PC-9 (cell line): ENCODE data around the gene IQSEC1. TPM values are rescaled to one million over a fixed set of nuclear protein-coding genes. Genes with fewer than 3 reads are reported as not detected.

Source experiments
- BruUV-seq: library from RNA; stranded (reverse); fragments of 400-500 nt; replicated peaks from 2 replicates; lab custom pipeline; 2021; lab: Mats Ljungman, UMichigan
- CTCF ChIA-PET: fragments of 300-600 bp; sonication (Branson Sonifier 250); formaldehyde crosslinking; loops from one replicate; lab custom pipeline; 2022; ENCODE audit warnings: antibody characterized with exemption; lab: Charles Lee
- POLR2A ChIA-PET: fragments of 300-600 bp; sonication (Branson Sonifier 250); formaldehyde crosslinking; loops from one replicate; lab custom pipeline; 2022; ENCODE audit warnings: antibody characterized with exemption; ENCODE audit not compliant: unreplicated experiment; lab: Charles Lee
- DNase-seq, 2 experiments: peaks; one replicate each; pipeline versions ENCODE4 v3.0.0 to v3.0.0-alpha.2; 2015 to 2022; ENCODE audit warnings: mixed read lengths in 1 of 2
- H2AFZ ChIP-seq: fragments of 200-600 bp; sonication (generic); 2 replicates; pipeline ENCODE4 v1.8.1; 2017; ENCODE audit warnings: antibody characterized with exemption
- H3F3A ChIP-seq: fragments of 200-600 bp; sonication (generic); 2 replicates; pipeline ENCODE4 v1.8.1; 2017; ENCODE audit warnings: antibody characterized with exemption, mild to moderate bottlenecking, low read depth; ENCODE audit not compliant: insufficient read depth
- H3K27ac ChIP-seq: fragments of 200-600 bp; sonication (generic); 2 replicates; pipeline ENCODE4 v1.6.1; 2016; ENCODE audit warnings: mixed run types
- H3K27me3 ChIP-seq: fragments of 200-600 bp; sonication (generic); 2 replicates; pipeline ENCODE4 v1.6.1; 2016; ENCODE audit warnings: low read depth, mixed run types; ENCODE audit not compliant: insufficient read depth
- H3K36me3 ChIP-seq: fragments of 200-600 bp; sonication (generic); 2 replicates; pipeline ENCODE4 v1.6.1; 2016; ENCODE audit warnings: low read depth, mixed run types
- H3K4me1 ChIP-seq: fragments of 200-600 bp; sonication (generic); replicated peaks from 2 replicates; pipeline ENCODE4 v1.6.1; 2016; ENCODE audit warnings: mixed run types; ENCODE audit not compliant: insufficient read depth
- H3K4me2 ChIP-seq: fragments of 200-600 bp; sonication (generic); 2 replicates; pipeline ENCODE4 v1.6.1; 2017; ENCODE audit warnings: mixed run types
- H3K4me3 ChIP-seq: fragments of 200-600 bp; sonication (generic); 2 replicates; pipeline ENCODE4 v1.6.1; 2016; ENCODE audit warnings: mixed run types
- H3K79me2 ChIP-seq: fragments of 200-600 bp; sonication (generic); 2 replicates; pipeline ENCODE4 v1.6.1; 2017; ENCODE audit warnings: low read depth, mixed run types
- H3K9me2 ChIP-seq: fragments of 200-600 bp; sonication (generic); 2 replicates; pipeline ENCODE4 v1.8.1; 2017; ENCODE audit warnings: mild to moderate bottlenecking; ENCODE audit not compliant: insufficient read depth
- H3K9me3 ChIP-seq: fragments of 200-600 bp; sonication (generic); 2 replicates; pipeline ENCODE4 v1.8.1; 2016; ENCODE audit warnings: low read depth; ENCODE audit not compliant: insufficient read depth
- H4K20me1 ChIP-seq: fragments of 200-600 bp; sonication (generic); 2 replicates; pipeline ENCODE4 v1.8.1; 2017; ENCODE audit not compliant: insufficient read depth
- EZH2 ChIP-seq: fragments of 200-600 bp; sonication (generic); IDR thresholded peaks from 2 replicates; pipeline ENCODE4 v1.8.0; 2017; ENCODE audit warnings: antibody characterized with exemption, low read depth
- intact Hi-C: fragments of 100-400 bp; cut with micrococcal nuclease; formaldehyde crosslinking; loops from one replicate; pipeline ENCODE4 v1.10.0; 2022; ENCODE audit not compliant: unreplicated experiment
- total RNA-seq: library from RNA; stranded (reverse); gene quantifications from 2 replicates; pipeline ENCODE4 v1.2.3, GENCODE V29; 2021
- TF ChIP-seq, protein P1 (sequence below): fragments of 200-600 bp; sonication (generic); conservative IDR thresholded peaks from 2 replicates; pipeline ENCODE4 v1.6.1; 2017; ENCODE audit warnings: mixed run types, antibody characterized with exemption, mild to moderate bottlenecking, moderate library complexity

IQSEC1 gene
- total RNA-seq, 1 experiment from 2014 or later: 30.7 TPM

DNA sequence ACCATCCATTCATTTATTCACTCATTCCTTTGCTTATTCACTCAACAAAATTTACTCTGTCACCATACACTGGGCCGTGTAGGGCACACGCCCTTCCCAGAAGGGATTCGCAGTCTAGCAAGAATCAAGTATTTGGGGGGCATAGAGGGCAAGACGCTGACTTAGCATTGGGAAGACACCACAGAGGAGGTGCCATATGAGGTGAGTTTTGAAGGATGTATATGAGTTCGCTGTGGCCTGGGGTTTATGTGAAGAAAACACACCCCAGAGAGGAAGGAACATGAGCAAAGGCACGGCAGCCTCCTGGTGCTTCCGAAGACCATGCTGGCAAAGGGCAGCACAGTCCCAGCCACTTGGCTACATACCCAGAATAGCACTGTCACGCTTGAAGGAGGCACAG is 23.1 kb upstream of the IQSEC1 start:
- intact Hi-C loops: loop anchor here (10.0 kb wide), 1 partner anchor 222 kb away; no protein-coding TSS in a partner anchor
- Histone ChIP-seq H3K27ac (no peak overlapping the region), H3K4me2 (no peak overlapping the region), H3K36me3 (no peaks in the 10 kb centered on the region), H2AFZ (no peak overlapping the region), H3K79me2 (no peaks in the 10 kb centered on the region), H3K27me3 (no peaks in the 10 kb centered on the region), H3F3A (peaks cover 8% of the 10 kb centered on the region; the same call in 1 of the 2 replicates), H3K4me3 (no peak overlapping the region), H3K4me1 (peaks cover 18% of the 10 kb centered on the region), H3K9me3 (no peaks in the 10 kb centered on the region), H3K9me2 (no peaks in the 10 kb centered on the region), H4K20me1 (no peaks in the 10 kb centered on the region)
- BruUV-seq: no TSS peak
- DNase-seq: no peak
- no peak for TF ChIP-seq EZH2
- TF ChIP-seq, protein P1, sequence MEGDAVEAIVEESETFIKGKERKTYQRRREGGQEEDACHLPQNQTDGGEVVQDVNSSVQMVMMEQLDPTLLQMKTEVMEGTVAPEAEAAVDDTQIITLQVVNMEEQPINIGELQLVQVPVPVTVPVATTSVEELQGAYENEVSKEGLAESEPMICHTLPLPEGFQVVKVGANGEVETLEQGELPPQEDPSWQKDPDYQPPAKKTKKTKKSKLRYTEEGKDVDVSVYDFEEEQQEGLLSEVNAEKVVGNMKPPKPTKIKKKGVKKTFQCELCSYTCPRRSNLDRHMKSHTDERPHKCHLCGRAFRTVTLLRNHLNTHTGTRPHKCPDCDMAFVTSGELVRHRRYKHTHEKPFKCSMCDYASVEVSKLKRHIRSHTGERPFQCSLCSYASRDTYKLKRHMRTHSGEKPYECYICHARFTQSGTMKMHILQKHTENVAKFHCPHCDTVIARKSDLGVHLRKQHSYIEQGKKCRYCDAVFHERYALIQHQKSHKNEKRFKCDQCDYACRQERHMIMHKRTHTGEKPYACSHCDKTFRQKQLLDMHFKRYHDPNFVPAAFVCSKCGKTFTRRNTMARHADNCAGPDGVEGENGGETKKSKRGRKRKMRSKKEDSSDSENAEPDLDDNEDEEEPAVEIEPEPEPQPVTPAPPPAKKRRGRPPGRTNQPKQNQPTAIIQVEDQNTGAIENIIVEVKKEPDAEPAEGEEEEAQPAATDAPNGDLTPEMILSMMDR: no peak
- ChIA-PET CTCF (no interaction called here), POLR2A (no interaction called here)

DNA sequence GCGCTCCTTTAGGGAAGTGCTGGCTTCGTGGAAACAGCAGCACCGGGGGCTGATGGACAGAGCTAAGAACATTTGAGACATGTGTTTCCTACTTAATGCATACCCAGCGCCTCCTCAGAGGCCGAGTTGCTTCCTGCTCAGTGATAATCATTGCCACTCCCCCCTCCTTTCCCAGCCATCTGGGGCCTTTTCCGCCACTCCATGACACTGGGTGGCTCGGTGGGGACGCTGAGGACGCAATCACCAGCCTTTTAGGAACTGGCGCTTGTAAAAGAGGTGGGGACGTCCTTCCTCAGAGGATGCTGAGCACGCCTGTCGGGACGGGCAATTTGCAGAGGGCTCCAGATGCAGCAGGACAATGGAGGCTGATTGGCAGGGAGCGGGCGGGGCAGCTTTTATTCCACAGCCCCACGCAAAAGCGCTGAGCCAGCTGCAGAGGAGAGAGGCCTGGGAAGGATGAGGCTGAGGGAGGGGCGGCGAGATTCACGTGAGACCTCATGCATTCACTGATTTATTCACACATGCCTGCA is 22.2 kb upstream of the IQSEC1 start:
- TF ChIP-seq, protein P1: no peak
- no peak for TF ChIP-seq EZH2
- H3K36me3 ChIP-seq: no peaks in the 10 kb centered on the region
- no peaks in the 10 kb centered on the region for H3K9me2 ChIP-seq
- no peaks in the 10 kb centered on the region for H3K9me3 ChIP-seq
- no TSS peak for BruUV-seq
- no peaks in the 10 kb centered on the region for H4K20me1 ChIP-seq
- H3K27me3 ChIP-seq: no peaks in the 10 kb centered on the region
- ChIA-PET POLR2A (interaction anchor here (0.7 kb wide), 1 partner anchor 210 kb away, joined by 4 read pairs; no protein-coding TSS in a partner anchor), CTCF (no interaction called here)
- peaks cover 18% of the 10 kb centered on the region for H3K4me1 ChIP-seq
- no peak overlapping the region for H3K4me3 ChIP-seq
- H3K4me2 ChIP-seq: no peak overlapping the region
- no peaks in the 10 kb centered on the region for H3K79me2 ChIP-seq
- no peak overlapping the region for H2AFZ ChIP-seq
- no peak overlapping the region for H3K27ac ChIP-seq
- peaks cover 8% of the 10 kb centered on the region; the same call in 1 of the 2 replicates for H3F3A ChIP-seq
- intact Hi-C loops: loop anchor here (10.0 kb wide), 1 partner anchor 221 kb away; no protein-coding TSS in a partner anchor
- no peak for DNase-seq

DNA sequence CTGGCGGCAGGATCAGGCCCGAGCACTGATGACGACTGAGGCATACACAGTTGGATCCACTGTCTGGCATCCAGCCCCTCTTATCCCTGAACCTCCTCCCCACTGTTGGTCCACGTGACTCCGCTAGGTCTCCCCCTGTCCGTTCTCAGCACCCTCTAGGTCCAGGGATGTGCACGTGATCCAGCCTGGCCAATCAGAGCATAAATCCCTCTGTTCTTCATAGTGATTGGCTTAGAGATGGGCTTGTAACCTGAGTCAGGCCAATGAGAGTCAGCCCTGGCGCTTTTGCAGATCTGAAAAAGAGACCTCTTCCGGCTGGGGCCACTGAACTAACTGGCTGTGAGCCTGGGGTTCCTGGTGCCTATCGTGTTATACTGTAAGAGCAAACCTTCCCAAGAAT is 20.5 kb upstream of the IQSEC1 start:
- intact Hi-C loops: loop anchor here (2.0 to 10.0 kb wide), 3 partner anchors 101 to 359 kb away; no protein-coding TSS in a partner anchor
- no peak for DNase-seq
- H3K79me2 ChIP-seq: no peaks in the 10 kb centered on the region
- POLR2A ChIA-PET: no interaction called here
- no peaks in the 10 kb centered on the region for H3K9me3 ChIP-seq
- CTCF ChIA-PET: no interaction called here
- H3F3A ChIP-seq: peaks cover 8% of the 10 kb centered on the region; the same call in 1 of the 2 replicates
- no peaks in the 10 kb centered on the region for H3K27me3 ChIP-seq
- no peaks in the 10 kb centered on the region for H3K9me2 ChIP-seq
- no peak overlapping the region for H3K4me2 ChIP-seq
- H2AFZ ChIP-seq: no peak overlapping the region
- BruUV-seq: no TSS peak
- H3K36me3 ChIP-seq: no peaks in the 10 kb centered on the region
- TF ChIP-seq EZH2: no peak
- TF ChIP-seq, protein P1: no peak
- no peaks in the 10 kb centered on the region for H4K20me1 ChIP-seq
- no peak overlapping the region for H3K4me3 ChIP-seq
- H3K4me1 ChIP-seq: peaks cover 18% of the 10 kb centered on the region
- no peak overlapping the region for H3K27ac ChIP-seq
